Measurements from ENCODE around the gene SLC39A11. TPM values are rescaled to one million over a fixed set of nuclear protein-coding genes. Genes with fewer than 3 reads are reported as not detected.

Gene SLC39A11
- polyA plus RNA-seq, 3 donors = 16.6 to 27.9 (median 26.6) TPM

- Histone ChIP-seq H3K36me3 (replicated peaks in 1 of 2; ENCODE audit: control insufficient read depth in 1 of 2, insufficient read depth in 2 of 2, low read length in 2 of 2) (peaks cover 56 to 91% of the 10 kb centered on the region in 2 donors), H2AFZ (ENCODE audit: insufficient read depth, low read depth, low read length, poor library complexity, severe bottlenecking) (no peak overlapping the region), H3K4me1 (ENCODE audit: control insufficient read depth in 1 of 2, insufficient read depth in 2 of 2, low read length in 2 of 2) (no peaks in the 10 kb centered on the region), H3K4me3 (replicated peaks in 1 of 3; ENCODE audit: low read depth in 2 of 3, low read length in 3 of 3) (no peak overlapping the region), H3K4me2 (replicated peaks; ENCODE audit: extremely low read depth, low read length, poor library complexity, severe bottlenecking) (no peak overlapping the region), H3K27me3 (ENCODE audit: control insufficient read depth in 2 of 2, insufficient read depth in 2 of 2, low read length in 2 of 2) (no peaks in the 10 kb centered on the region), H3K9me3 (replicated peaks in 1 of 2; ENCODE audit: control insufficient read depth in 1 of 2, insufficient read depth in 1 of 2, low read length in 2 of 2) (peaks cover 0 to 4% of the 10 kb centered on the region in 2 donors), H4K20me1 (ENCODE audit: insufficient read depth, low read length) (no peaks in the 10 kb centered on the region), H3K9ac (ENCODE audit: insufficient read depth, low read length, poor library complexity, severe bottlenecking) (no peak overlapping the region), H3K79me2 (ENCODE audit: insufficient read depth, low read length) (no peaks in the 10 kb centered on the region), H3K27ac (ENCODE audit: low read depth in 1 of 2, low read length in 2 of 2) (no peak overlapping the region)
- Mint-ChIP-seq H3K27ac (no peak overlapping the region), H3K36me3 (peaks cover 65 to 76% of the 10 kb centered on the region in 2 donors), H3K4me3 (no peak overlapping the region), H3K9me3 (peaks cover 0 to 10% (median 6%) of the 10 kb centered on the region in 7 donors), H3K4me1 (peaks cover 5% of the 10 kb centered on the region), H3K27me3 (ENCODE audit: low read depth in 3 of 3) (no peaks in the 10 kb centered on the region)
- no peak for DNase-seq
- WGBS (ENCODE audit: insufficient coverage) = 97% methylated on average over 6 of the region's 6 CpGs
- TF ChIP-seq CTCF (IDR thresholded peaks at IDR 0.05) = no peak
- intact Hi-C loops (cut with micrococcal nuclease) = no loop called here
These were observed 248.9 kb downstream of the SLC39A11 start for GRCh38 chr17:72843591-72843990.

DNA sequence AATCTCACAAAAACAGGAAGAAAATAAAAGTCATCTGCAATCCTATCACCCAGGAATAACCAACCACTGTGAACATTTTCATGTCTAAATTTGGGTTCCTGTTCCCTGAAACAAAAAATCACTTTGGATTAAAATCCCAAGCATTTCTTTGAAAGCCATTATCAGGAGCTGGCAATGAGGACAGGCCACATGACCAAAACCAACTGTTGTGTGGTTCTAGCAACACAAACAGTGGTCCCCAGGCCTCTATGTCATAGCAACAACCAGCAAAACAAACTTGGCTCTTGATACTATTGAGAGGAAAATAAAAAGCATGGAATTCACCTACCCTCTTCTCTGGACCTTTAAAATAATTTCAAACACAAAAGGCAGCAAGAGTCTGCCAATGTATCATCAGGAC lies 252.5 kb downstream of the SLC39A11 start:
- Mint-ChIP-seq H3K9me3 (peaks cover 0 to 10% (median 6%) of the 10 kb centered on the region in 7 donors), H3K27ac (no peak overlapping the region), H3K36me3 (peaks cover 65 to 77% of the 10 kb centered on the region in 2 donors), H3K27me3 (ENCODE audit: low read depth in 3 of 3) (no peaks in the 10 kb centered on the region), H3K4me3 (no peak overlapping the region), H3K4me1 (peaks cover 12% of the 10 kb centered on the region)
- Histone ChIP-seq H3K9me3 (replicated peaks in 1 of 2; ENCODE audit: control insufficient read depth in 1 of 2, insufficient read depth in 1 of 2, low read length in 2 of 2) (peaks cover 0 to 4% of the 10 kb centered on the region in 2 donors), H3K9ac (ENCODE audit: insufficient read depth, low read length, poor library complexity, severe bottlenecking) (no peak overlapping the region), H3K79me2 (ENCODE audit: insufficient read depth, low read length) (no peaks in the 10 kb centered on the region), H2AFZ (ENCODE audit: insufficient read depth, low read depth, low read length, poor library complexity, severe bottlenecking) (no peak overlapping the region), H3K4me2 (replicated peaks; ENCODE audit: extremely low read depth, low read length, poor library complexity, severe bottlenecking) (no peak overlapping the region), H3K4me3 (replicated peaks in 1 of 3; ENCODE audit: low read depth in 2 of 3, low read length in 3 of 3) (no peak overlapping the region), H3K27ac (ENCODE audit: low read depth in 1 of 2, low read length in 2 of 2) (no peak overlapping the region), H3K4me1 (ENCODE audit: control insufficient read depth in 1 of 2, insufficient read depth in 2 of 2, low read length in 2 of 2) (peaks cover 0 to 6% of the 10 kb centered on the region in 2 donors), H3K27me3 (ENCODE audit: control insufficient read depth in 2 of 2, insufficient read depth in 2 of 2, low read length in 2 of 2) (no peaks in the 10 kb centered on the region), H4K20me1 (ENCODE audit: insufficient read depth, low read length) (no peaks in the 10 kb centered on the region), H3K36me3 (replicated peaks in 1 of 2; ENCODE audit: control insufficient read depth in 1 of 2, insufficient read depth in 2 of 2, low read length in 2 of 2) (peaks cover 65 to 90% of the 10 kb centered on the region in 2 donors)
- TF ChIP-seq CTCF (IDR thresholded peaks at IDR 0.05) = no peak
- DNase-seq = no peak
- intact Hi-C loops (cut with micrococcal nuclease) = no loop called here
